B cell (primary cell): ENCODE measurements around the gene ZMYND8. TPM values are rescaled to one million over a fixed set of nuclear protein-coding genes. Genes with fewer than 3 reads are reported as not detected.

Experiments used
- ATAC-seq: fragments of 200-7000 bp; cut with Tn5 transposase; one replicate; pipeline ENCODE4 v1.10.0; 2021; ENCODE audit warnings: low read depth, mild to moderate bottlenecking, moderate number of reproducible peaks, moderate library complexity
- CTCF ChIA-PET: fragments of 350-600 bp; sonication (Branson Sonifier 250); formaldehyde crosslinking; loops from one replicate; lab custom pipeline; 2021; ENCODE audit warnings: antibody characterized with exemption, inconsistent platforms; lab: Charles Lee
- POLR2A ChIA-PET: fragments of 350-600 bp; sonication (Branson Sonifier 250); formaldehyde crosslinking; loops from one replicate; lab custom pipeline; 2021; ENCODE audit warnings: antibody characterized with exemption; lab: Charles Lee
- DNase-seq: peaks from one replicate; pipeline ENCODE4 v3.0.0; 2013
- H2AFZ ChIP-seq: 2 replicates; pipeline ENCODE4 v1.6.1; 2012; ENCODE audit warnings: mild to moderate bottlenecking, low read depth, low read length; ENCODE audit not compliant: insufficient read depth, poor library complexity, severe bottlenecking
- H3K27ac ChIP-seq, 2 donors: 1 replicate in 1 of 2; 2 replicates in 1 of 2; pipeline ENCODE4 v1.5.1; 2012 to 2013; ENCODE audit warnings: low read length in 2 of 2, mild to moderate bottlenecking in 2 of 2, moderate library complexity in 1 of 2
- H3K27me3 ChIP-seq, 4 experiments: fragments of 200-600 bp in 1 of 4; sonication (generic) in 1 of 4; replicated peaks in 1 of 4; 1 replicate in 2 of 4; 2 replicates in 2 of 4; pipeline versions ENCODE4 v1.6.1 to v1.7.0; 2013 to 2016; ENCODE audit warnings: low read length in 3 of 4, mild to moderate bottlenecking in 2 of 4, mixed read lengths in 1 of 4, moderate library complexity in 1 of 4; ENCODE audit not compliant: insufficient read depth in 4 of 4, control insufficient read depth in 3 of 4; ENCODE audit errors: control extremely low read depth in 1 of 4
- H3K36me3 ChIP-seq, 2 experiments: replicated peaks in 1 of 2; 1 replicate in 1 of 2; 2 replicates in 1 of 2; pipeline versions ENCODE4 v1.6.1 to v1.7.1; 2013; ENCODE audit warnings: low read length in 1 of 2; ENCODE audit not compliant: insufficient read depth in 2 of 2, control insufficient read depth in 1 of 2; ENCODE audit errors: control extremely low read depth in 1 of 2, extremely low read depth in 1 of 2
- H3K4me1 ChIP-seq, 2 donors: fragments of 200-600 bp in 1 of 2; sonication (generic) in 1 of 2; 1 replicate in 1 of 2; 2 replicates in 1 of 2; pipeline versions ENCODE4 v1.5.1 to v1.6.1; 2013 to 2017; ENCODE audit warnings: low read length in 2 of 2; ENCODE audit not compliant: control insufficient read depth in 2 of 2, insufficient read depth in 2 of 2
- H3K4me2 ChIP-seq: replicated peaks from 2 replicates; pipeline ENCODE3; 2012; ENCODE audit warnings: mild to moderate bottlenecking, low read depth, low read length; ENCODE audit not compliant: poor library complexity, severe bottlenecking
- H3K4me3 ChIP-seq, 5 experiments: fragments of 200-600 bp in 1 of 5; sonication (generic) in 1 of 5; 1 replicate in 3 of 5; 2 replicates in 2 of 5; pipeline versions ENCODE4 v1.5.1 to v1.7.0; 2011 to 2016; ENCODE audit warnings: low read length in 4 of 5, mild to moderate bottlenecking in 4 of 5, low read depth in 2 of 5, control low read depth in 1 of 5, moderate library complexity in 1 of 5; ENCODE audit not compliant: insufficient read depth in 1 of 5; ENCODE audit errors: control extremely low read depth in 1 of 5, extremely low read depth in 1 of 5
- H3K79me2 ChIP-seq: fragments of 200-600 bp; sonication (generic); one replicate; pipeline ENCODE4 v1.6.0; 2016; ENCODE audit warnings: low read length; ENCODE audit not compliant: control insufficient read depth, insufficient read depth
- H3K9ac ChIP-seq: fragments of 200-600 bp; sonication (generic); 2 replicates; pipeline ENCODE4 v1.6.1; 2017; ENCODE audit warnings: mild to moderate bottlenecking, low read length, moderate library complexity
- H3K9me3 ChIP-seq, 3 donors: one replicate each; pipeline versions ENCODE4 v1.6.1 to v1.7.1; 2013; ENCODE audit warnings: low read length in 2 of 3; ENCODE audit not compliant: control insufficient read depth in 2 of 3, insufficient read depth in 1 of 3; ENCODE audit errors: control extremely low read depth in 1 of 3
- H4K20me1 ChIP-seq: 2 replicates; pipeline ENCODE4 v1.6.0; 2012; ENCODE audit warnings: mild to moderate bottlenecking, low read length; ENCODE audit not compliant: insufficient read depth, control insufficient read depth, poor library complexity, severe bottlenecking
- H3K27ac Mint-ChIP-seq: one replicate; pipeline ENCODE4 v1.8.0; 2021; ENCODE audit warnings: mixed read lengths
- H3K27me3 Mint-ChIP-seq: one replicate; pipeline ENCODE4 v1.8.0; 2021; ENCODE audit warnings: mixed read lengths
- H3K4me1 Mint-ChIP-seq: one replicate; pipeline ENCODE4 v1.8.0; 2021; ENCODE audit warnings: mixed read lengths
- H3K4me3 Mint-ChIP-seq: one replicate; pipeline ENCODE4 v1.8.0; 2021; ENCODE audit warnings: mixed read lengths
- H3K9me3 Mint-ChIP-seq: one replicate; pipeline ENCODE4 v1.8.0; 2022; ENCODE audit warnings: mixed read lengths; ENCODE audit not compliant: insufficient read depth
- EZH2 ChIP-seq: IDR thresholded peaks from 2 replicates; pipeline ENCODE4 v1.6.1; 2012; ENCODE audit warnings: borderline replicate concordance, low read depth, mild to moderate bottlenecking, moderate library complexity, low read length; ENCODE audit not compliant: insufficient read depth, poor library complexity, severe bottlenecking
- WGBS: methylation state at CpG from one replicate; pipeline ENCODE4 v1.1.5; 2013; ENCODE audit warnings: missing lambda C conversion rate; ENCODE audit not compliant: insufficient coverage; 5-methylcytosine and 5-hydroxymethylcytosine counted together
- intact Hi-C: fragments of 100-400 bp; cut with micrococcal nuclease; formaldehyde crosslinking; loops from one replicate; pipeline ENCODE4 v1.10.0; 2022
- polyA plus RNA-seq: library from polyadenylated mRNA; depleted of rRNA; stranded (reverse); fragments of >200 nt; gene quantifications from 2 replicates; pipeline ENCODE4 v1.2.3, GENCODE V29; 2012
- total RNA-seq, 2 donors: library from RNA; stranded (reverse); fragments of 120-200 nt in 1 of 2; gene quantifications; 1 replicate in 1 of 2; 2 replicates in 1 of 2; pipeline versions ENCODE4 v1.2.3 to v1.2.4, GENCODE V29; 2013 to 2022
- TF ChIP-seq, protein P1 (sequence below): fragments of 200-600 bp; IDR thresholded peaks from one replicate; pipeline ENCODE4 v1.8.0; 2022; ENCODE audit warnings: antibody characterized with exemption, mild to moderate bottlenecking

Gene ZMYND8
- total and polyA plus RNA-seq, 2 donors (not counting 1 experiment from before 2014, with no cell fraction given): 20.3 to 67.2 TPM

DNA sequence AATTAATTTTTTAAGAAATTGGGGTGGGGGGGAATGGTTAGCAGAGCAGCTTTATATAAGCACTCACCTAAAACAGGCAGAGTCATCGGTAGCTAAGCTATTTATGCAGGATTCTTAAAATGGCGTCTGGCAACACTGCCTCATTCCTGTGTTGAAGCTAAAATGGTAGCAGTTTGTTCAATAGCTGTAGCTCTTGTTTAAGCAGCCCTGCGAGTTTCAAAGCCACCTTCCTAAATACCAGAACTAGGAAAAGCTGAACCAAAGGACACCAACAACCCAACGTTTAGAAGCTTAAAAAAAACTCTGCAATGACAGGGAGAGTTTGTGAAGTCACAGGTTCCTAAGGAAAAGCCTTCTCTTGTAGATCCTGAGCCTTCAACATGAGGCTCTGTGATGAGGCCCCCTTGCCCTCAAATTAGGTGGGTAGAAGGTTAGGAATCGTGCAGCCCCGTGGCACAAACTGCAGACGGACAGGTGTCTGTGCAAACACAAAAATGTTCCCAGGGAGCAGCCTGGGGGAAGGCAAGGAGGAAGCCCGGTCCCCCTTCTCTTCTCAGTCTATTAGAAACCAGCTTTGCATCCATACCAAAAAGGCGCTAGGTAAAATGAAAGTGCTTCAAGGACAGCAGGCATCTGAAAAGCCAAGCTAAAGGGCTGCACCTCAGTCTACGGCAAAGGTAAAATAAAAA is 4.7 kb downstream of the ZMYND8 start:
- TF ChIP-seq EZH2: no peak
- TF ChIP-seq, protein P1, sequence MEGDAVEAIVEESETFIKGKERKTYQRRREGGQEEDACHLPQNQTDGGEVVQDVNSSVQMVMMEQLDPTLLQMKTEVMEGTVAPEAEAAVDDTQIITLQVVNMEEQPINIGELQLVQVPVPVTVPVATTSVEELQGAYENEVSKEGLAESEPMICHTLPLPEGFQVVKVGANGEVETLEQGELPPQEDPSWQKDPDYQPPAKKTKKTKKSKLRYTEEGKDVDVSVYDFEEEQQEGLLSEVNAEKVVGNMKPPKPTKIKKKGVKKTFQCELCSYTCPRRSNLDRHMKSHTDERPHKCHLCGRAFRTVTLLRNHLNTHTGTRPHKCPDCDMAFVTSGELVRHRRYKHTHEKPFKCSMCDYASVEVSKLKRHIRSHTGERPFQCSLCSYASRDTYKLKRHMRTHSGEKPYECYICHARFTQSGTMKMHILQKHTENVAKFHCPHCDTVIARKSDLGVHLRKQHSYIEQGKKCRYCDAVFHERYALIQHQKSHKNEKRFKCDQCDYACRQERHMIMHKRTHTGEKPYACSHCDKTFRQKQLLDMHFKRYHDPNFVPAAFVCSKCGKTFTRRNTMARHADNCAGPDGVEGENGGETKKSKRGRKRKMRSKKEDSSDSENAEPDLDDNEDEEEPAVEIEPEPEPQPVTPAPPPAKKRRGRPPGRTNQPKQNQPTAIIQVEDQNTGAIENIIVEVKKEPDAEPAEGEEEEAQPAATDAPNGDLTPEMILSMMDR: no peak
- Mint-ChIP-seq H3K27me3 (no peaks in the 10 kb centered on the region), H3K4me3 (no peak overlapping the region), H3K4me1 (peaks cover 10% of the 10 kb centered on the region), H3K27ac (no peak overlapping the region), H3K9me3 (no peaks in the 10 kb centered on the region)
- H2AFZ ChIP-seq: peak overlapping the region; percentile 74
- peak overlapping the region; percentile 8 to 68 (median 28) for H3K4me3 ChIP-seq
- peak overlapping the region; percentile 57 for H3K9ac ChIP-seq
- H3K4me1 ChIP-seq: peaks cover 91 to 99% of the 10 kb centered on the region in 2 donors
- no peaks in the 10 kb centered on the region for H3K27me3 ChIP-seq
- ChIA-PET POLR2A (interaction anchor here (0.6 to 1.1 kb wide), 3 partner anchors 9 to 280 kb away, joined by 3 to 4 read pairs (median 4); no protein-coding TSS in a partner anchor), CTCF (interaction anchor here (0.6 to 7.5 kb wide), 8 partner anchors 8 to 269 kb away, joined by 4 to 43 read pairs (median 6); no protein-coding TSS in a partner anchor)
- H4K20me1 ChIP-seq: peaks cover 5% of the 10 kb centered on the region
- intact Hi-C loops: loop anchor here (2.0 to 5.0 kb wide), 2 partner anchors 33 to 34 kb away; no protein-coding TSS in a partner anchor
- peak overlapping the region; percentile 90 for H3K27ac ChIP-seq
- peaks cover 99% of the 10 kb centered on the region for H3K79me2 ChIP-seq
- H3K36me3 ChIP-seq: peaks cover 0 to 6% of the 10 kb centered on the region in 2 experiments
- H3K4me2 ChIP-seq: peak overlapping the region; percentile 85
- ATAC-seq (peak; percentile 13), DNase-seq (peak; percentile 52)
- no peaks in the 10 kb centered on the region for H3K9me3 ChIP-seq
- 14% methylated on average over 4 of the region's 10 CpGs for WGBS
